Fibroblast of villous mesenchyme (primary cell): ENCODE results near the gene STAM. TPM values are rescaled to one million over a fixed set of nuclear protein-coding genes. Genes with fewer than 3 reads are reported as not detected.

Experiments used
- DNase-seq: peaks from one replicate; pipeline ENCODE4 v3.0.0-alpha.2; 2010; ENCODE audit warnings: low read depth
- H3K4me3 ChIP-seq: 2 replicates; pipeline ENCODE4 v1.5.1; 2011; ENCODE audit warnings: low read depth, mild to moderate bottlenecking, low read length
- small RNA-seq: library from RNA; depleted of rRNA; stranded (forward); fragments of <200 nt; gene quantifications from one replicate; pipeline ENCODE3, GENCODE V24; 2012
- total RNA-seq: library from RNA; depleted of rRNA; stranded (reverse); fragments of >200 nt; gene quantifications from 2 replicates; pipeline ENCODE4 v1.2.3, GENCODE V29; 2012
- TF ChIP-seq, protein P1 (sequence below): IDR thresholded peaks from 2 replicates; pipeline ENCODE4 v1.5.1; 2012; ENCODE audit warnings: low read depth, mild to moderate bottlenecking, low read length; ENCODE audit not compliant: insufficient read depth

The STAM gene
- total RNA-seq, 1 donor: 46.6 TPM

DNA sequence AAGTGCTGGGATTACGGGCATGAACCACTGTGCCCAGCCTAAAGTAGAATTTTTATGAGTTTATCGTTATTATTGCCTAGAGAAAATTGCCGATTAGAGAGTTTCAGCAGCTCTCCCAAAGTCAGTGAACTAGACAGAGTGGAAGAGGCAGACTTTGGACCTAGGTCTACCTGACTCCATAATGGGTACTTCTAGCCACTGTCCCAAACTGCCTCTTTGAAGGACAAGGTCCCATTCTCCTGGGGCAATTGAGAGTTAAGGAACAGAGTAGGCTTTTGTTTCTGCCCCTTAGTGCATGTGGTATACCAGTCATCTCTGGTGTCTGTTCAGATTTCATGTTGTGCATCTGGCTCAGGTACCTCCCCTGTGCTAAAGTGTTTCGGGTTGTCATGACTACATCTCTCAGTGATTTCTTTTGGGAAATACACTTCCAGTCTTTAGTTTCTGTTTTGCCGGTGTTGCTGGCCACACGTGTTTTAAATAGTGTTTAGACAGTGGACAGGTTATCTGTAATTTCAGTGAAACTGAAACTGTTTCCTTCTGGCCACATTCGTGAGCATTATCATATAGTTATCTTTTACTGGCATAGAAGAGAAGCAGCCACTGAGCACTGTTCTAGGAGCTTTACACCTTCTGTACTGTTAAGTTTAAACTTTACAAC is 112.7 kb downstream of the STAM start:
- H3K4me3 ChIP-seq: peak overlapping the region; percentile 0
- TF ChIP-seq, protein P1, sequence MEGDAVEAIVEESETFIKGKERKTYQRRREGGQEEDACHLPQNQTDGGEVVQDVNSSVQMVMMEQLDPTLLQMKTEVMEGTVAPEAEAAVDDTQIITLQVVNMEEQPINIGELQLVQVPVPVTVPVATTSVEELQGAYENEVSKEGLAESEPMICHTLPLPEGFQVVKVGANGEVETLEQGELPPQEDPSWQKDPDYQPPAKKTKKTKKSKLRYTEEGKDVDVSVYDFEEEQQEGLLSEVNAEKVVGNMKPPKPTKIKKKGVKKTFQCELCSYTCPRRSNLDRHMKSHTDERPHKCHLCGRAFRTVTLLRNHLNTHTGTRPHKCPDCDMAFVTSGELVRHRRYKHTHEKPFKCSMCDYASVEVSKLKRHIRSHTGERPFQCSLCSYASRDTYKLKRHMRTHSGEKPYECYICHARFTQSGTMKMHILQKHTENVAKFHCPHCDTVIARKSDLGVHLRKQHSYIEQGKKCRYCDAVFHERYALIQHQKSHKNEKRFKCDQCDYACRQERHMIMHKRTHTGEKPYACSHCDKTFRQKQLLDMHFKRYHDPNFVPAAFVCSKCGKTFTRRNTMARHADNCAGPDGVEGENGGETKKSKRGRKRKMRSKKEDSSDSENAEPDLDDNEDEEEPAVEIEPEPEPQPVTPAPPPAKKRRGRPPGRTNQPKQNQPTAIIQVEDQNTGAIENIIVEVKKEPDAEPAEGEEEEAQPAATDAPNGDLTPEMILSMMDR: no peak
- peak; percentile 42 for DNase-seq

DNA sequence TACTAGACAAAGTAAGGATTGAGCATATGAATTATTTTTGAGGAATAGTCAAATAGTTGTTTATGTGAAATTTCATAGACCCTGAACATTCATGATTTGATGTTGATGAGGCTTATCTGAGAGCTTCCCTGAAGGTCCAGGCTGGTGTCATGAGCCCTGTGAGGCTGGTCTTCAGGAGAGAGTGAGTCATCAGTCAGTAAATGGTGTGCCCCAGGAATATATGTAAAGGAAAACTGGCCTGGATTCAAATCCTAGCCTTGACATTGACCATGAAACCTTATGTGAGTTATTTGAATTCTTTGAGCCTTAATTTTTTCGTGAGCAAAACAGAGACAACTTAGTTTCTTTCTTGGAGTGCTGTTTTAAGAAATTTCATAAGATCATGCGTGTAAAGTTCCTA is 114.2 kb downstream of the STAM start:
- TF ChIP-seq, protein P1: no peak
- no peak overlapping the region for H3K4me3 ChIP-seq
- peak; percentile 34 for DNase-seq

DNA sequence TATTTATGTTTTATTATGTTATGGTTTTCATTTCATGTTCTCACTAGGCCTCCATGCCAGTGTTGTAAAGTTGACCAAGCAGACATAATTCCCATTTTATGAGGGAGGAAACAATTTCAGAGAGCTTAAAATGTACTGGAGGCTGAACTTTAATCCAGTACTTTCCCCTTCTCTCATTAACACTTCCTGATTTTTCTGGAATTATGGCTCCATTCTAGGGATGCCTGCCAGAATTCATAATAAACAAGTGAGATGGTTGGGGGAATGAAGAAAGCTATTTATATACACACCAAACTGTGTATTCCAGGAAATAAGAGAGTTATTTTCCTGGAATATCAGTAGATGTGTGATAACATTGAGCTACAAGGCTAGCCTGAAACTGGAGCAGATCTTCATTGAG is 114.9 kb downstream of the STAM start:
- DNase-seq: peak; percentile 60
- TF ChIP-seq, protein P1: no peak

DNA sequence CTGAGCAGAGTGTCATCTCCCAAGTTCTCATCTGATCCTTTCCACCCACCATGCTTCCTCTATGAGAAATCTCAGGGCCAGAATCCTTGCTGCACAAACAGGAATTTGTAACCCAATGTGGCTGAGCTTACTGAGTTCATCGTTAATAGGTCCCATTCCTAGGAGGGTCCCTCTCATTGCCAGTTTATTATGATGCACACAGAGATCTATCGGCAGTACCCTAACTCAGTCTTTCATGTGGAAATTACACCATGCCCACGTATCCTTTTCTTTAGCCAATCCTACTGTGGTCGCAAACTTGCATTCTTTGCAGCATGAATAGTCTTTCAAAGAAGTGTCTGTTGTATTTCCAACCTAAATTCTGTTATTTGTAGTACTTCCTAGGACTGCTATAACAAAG is 120.2 kb downstream of the STAM start:
- TF ChIP-seq, protein P1: no peak
- no peak for DNase-seq
- H3K4me3 ChIP-seq: no peak overlapping the region

More for the DNA sequence above, 114.9 kb downstream of the STAM start:
- no peak overlapping the region for H3K4me3 ChIP-seq

DNA sequence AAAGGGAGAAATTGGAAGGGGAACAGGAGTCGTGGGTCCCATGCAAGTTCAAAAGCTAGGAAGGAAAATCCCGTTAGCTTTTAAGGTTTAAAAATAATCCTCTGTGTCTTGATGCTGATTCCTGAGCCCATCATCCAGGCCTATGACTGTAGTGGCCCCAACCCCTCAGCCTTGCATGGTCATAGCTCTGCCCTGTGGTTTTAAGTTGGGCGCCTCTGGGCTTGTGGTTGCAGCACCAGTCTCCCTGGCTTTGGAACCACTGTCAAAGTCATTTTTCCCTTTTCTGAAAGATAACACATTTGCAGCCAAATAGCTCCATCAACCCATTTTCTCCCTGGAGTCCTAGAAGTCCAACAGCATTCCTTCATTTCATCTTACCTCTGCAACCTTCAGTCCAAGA is 121.7 kb downstream of the STAM start:
- TF ChIP-seq, protein P1: no peak
- DNase-seq: no peak

More for the DNA sequence above, 121.7 kb downstream of the STAM start:
- H3K4me3 ChIP-seq: no peak overlapping the region

Small RNAs within 50 kb of the gene (small RNA-seq; reads per million reads assigned to genes)
- gene AC069542.2: not detected

Other genes starting within 250 kb of the STAM start
- gene ST8SIA6, start 189.6 kb upstream of the STAM start, total RNA-seq: not detected in 2 replicates
- gene HACD1, start 26.8 kb upstream of the STAM start, total RNA-seq: 43.2 and 102 TPM in 2 replicates
- gene TMEM236, start 108.0 kb downstream of the STAM start, total RNA-seq: under 0.01 TPM in 2 replicates
- gene MRC1, start 165.2 kb downstream of the STAM start, total RNA-seq: under 0.01 TPM in 1 of 2 replicates, not detected in the other